H1 (cell line): ENCODE measurements around the gene MLANA.

Source experiments
- CHD2 ChIP-seq: IDR thresholded peaks from 2 replicates; pipeline ENCODE4 v1.6.1; 2012; ENCODE audit warnings: low read length, improper control_type of control experiment
- EP300 ChIP-seq, 2 experiments: IDR thresholded peaks; 1 replicate in 1 of 2; 2 replicates in 1 of 2; pipeline ENCODE4 v1.6.1; 2011 to 2012; ENCODE audit warnings: low read depth in 2 of 2, low read length in 2 of 2, mild to moderate bottlenecking in 2 of 2, borderline replicate concordance in 1 of 2, inconsistent platforms in 1 of 2, moderate library complexity in 1 of 2
- GTF2F1 ChIP-seq: IDR thresholded peaks from 2 replicates; pipeline ENCODE4 v1.6.1; 2012; ENCODE audit warnings: low read depth, low read length, improper control_type of control experiment, borderline replicate concordance
- POLR2A ChIP-seq, 2 experiments: IDR thresholded peaks; 1 replicate in 1 of 2; 2 replicates in 1 of 2; pipeline ENCODE4 v1.6.1; 2011; ENCODE audit warnings: low read depth in 2 of 2, low read length in 2 of 2, mild to moderate bottlenecking in 2 of 2; ENCODE audit errors: control extremely low read depth in 1 of 2
- POLR2AphosphoS5 ChIP-seq: IDR thresholded peaks from 2 replicates; pipeline ENCODE4 v1.6.1; 2011; ENCODE audit warnings: low read depth, low read length
- SUZ12 ChIP-seq: fragments of 200-600 bp; sonication (generic); IDR thresholded peaks from 2 replicates; pipeline ENCODE4 v1.6.1; 2012; ENCODE audit warnings: mild to moderate bottlenecking, inconsistent platforms, low read length, moderate library complexity, mixed read lengths
- TEAD4 ChIP-seq: IDR thresholded peaks from 2 replicates; pipeline ENCODE4 v1.6.1; 2012; ENCODE audit warnings: low read depth, low read length, inconsistent platforms, mixed read lengths
- ZNF274 ChIP-seq: IDR thresholded peaks from 2 replicates; pipeline ENCODE4 v1.7.0; 2012; ENCODE audit warnings: low read length, borderline replicate concordance; ENCODE audit errors: extremely low read depth
- TF ChIP-seq, protein P1 (sequence below), 3 experiments: IDR thresholded peaks; 1 replicate in 2 of 3; 2 replicates in 1 of 3; pipeline versions ENCODE4 v1.5.1 to v1.6.1; 2011; ENCODE audit warnings: low read length in 3 of 3, mild to moderate bottlenecking in 3 of 3, inconsistent platforms in 2 of 3, low read depth in 1 of 3, moderate library complexity in 1 of 3; ENCODE audit not compliant: insufficient read depth in 1 of 3; ENCODE audit errors: control extremely low read depth in 1 of 3
- TF ChIP-seq, protein P2 (sequence below): IDR thresholded peaks from 2 replicates; pipeline ENCODE4 v1.6.1; 2012; ENCODE audit warnings: low read length, inconsistent platforms

DNA sequence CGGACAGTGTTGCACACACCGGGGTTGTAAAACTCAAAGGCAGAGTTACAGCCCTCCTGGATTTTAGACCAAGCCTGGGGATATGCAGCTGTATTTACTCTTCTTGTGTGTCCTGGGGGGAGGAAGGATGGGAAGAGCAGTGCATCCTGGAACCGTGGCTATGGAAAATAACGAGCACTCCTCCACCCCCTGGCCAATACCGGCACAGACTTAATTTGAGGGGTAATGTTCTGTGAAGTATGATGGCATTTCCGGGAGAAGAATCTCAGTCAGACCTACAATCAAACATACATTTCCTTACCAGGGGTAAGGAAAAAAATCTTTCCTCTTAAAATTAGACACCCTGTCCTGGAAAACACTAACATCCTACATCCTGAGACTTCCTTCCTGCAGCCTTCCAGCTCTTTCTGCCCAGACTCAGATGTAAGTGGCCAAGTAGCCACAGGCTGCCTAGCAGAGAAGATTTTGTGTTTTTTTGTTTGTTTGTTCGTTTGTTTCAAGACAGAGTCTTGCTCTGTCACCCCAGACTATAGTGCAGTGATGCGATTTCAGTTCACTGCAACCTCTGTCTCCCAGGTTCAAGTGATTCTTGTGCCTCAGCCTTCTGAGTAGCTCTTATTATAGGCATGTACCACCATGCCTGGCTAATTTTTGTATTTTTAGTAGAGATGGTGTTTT, 46.8 kb upstream of the MLANA start:
- no peak for TF ChIP-seq TEAD4
- no peak for TF ChIP-seq ZNF274
- TF ChIP-seq, protein P1, sequence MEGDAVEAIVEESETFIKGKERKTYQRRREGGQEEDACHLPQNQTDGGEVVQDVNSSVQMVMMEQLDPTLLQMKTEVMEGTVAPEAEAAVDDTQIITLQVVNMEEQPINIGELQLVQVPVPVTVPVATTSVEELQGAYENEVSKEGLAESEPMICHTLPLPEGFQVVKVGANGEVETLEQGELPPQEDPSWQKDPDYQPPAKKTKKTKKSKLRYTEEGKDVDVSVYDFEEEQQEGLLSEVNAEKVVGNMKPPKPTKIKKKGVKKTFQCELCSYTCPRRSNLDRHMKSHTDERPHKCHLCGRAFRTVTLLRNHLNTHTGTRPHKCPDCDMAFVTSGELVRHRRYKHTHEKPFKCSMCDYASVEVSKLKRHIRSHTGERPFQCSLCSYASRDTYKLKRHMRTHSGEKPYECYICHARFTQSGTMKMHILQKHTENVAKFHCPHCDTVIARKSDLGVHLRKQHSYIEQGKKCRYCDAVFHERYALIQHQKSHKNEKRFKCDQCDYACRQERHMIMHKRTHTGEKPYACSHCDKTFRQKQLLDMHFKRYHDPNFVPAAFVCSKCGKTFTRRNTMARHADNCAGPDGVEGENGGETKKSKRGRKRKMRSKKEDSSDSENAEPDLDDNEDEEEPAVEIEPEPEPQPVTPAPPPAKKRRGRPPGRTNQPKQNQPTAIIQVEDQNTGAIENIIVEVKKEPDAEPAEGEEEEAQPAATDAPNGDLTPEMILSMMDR (IDR thresholded peaks at IDR 0.05; ENCODE audit: control extremely low read depth in 1 of 3, insufficient read depth in 1 of 3, low read depth in 1 of 3, low read length in 3 of 3), result no peak
- TF ChIP-seq POLR2AphosphoS5, result no peak
- no peak for TF ChIP-seq POLR2A (IDR thresholded peaks at IDR 0.05; ENCODE audit: control extremely low read depth in 1 of 2, low read depth in 2 of 2, low read length in 2 of 2)
- no peak for TF ChIP-seq SUZ12
- no peak for TF ChIP-seq EP300 (IDR thresholded peaks at IDR 0.05; ENCODE audit: borderline replicate concordance in 1 of 2, low read depth in 2 of 2, low read length in 2 of 2)
- no peak for TF ChIP-seq CHD2
- TF ChIP-seq, protein P2, sequence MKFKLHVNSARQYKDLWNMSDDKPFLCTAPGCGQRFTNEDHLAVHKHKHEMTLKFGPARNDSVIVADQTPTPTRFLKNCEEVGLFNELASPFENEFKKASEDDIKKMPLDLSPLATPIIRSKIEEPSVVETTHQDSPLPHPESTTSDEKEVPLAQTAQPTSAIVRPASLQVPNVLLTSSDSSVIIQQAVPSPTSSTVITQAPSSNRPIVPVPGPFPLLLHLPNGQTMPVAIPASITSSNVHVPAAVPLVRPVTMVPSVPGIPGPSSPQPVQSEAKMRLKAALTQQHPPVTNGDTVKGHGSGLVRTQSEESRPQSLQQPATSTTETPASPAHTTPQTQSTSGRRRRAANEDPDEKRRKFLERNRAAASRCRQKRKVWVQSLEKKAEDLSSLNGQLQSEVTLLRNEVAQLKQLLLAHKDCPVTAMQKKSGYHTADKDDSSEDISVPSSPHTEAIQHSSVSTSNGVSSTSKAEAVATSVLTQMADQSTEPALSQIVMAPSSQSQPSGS, result no peak
- no peak for TF ChIP-seq GTF2F1
